ENCODE data around the gene RGPD8.
"Not testable (repeated sequence)": the region's sequence is repeated elsewhere in the genome, so short reads cannot be mapped to it uniquely, and the experiment has no call there.

DNA sequence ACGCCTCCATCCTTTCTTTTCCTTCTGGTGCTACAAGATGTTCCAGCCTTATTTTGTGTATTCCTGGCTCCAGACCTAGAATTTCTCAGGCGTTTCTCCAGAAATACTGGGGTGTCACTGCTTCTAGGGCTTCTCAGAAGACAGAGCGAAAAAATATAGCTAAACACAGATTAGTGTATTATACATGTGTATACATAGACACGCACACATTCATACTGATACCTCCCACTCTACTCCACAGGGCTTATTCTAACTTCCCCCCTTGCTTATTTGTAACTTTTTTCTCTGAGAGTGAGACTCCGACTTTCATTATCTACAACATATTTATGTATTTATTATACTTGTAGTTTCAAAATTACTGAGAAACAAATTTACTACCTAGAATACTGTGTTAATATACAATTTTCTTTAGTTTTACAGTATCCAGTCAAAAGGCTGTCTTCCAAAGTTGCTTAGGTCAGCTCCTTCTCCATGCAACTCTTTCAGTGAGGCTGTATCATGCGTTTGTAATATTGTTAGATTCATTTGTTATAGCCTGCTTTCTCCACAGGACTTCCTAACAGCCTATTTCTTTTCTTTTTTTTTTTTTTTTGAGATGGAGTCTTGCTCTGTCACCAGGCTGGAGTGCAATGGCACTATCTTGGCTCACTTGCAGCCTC is 5.3 kb upstream of the RGPD8 start:
- not testable (repeated sequence) for TF ChIP-seq EZH2phosphoT487 (IDR thresholded peaks at IDR 0.05; ENCODE audit: borderline replicate concordance, low read length); CTCF (conservative IDR thresholded peaks at IDR 0.05; ENCODE audit: low read depth, low read length)

Measured in PC-3 (cell line).